ENCODE measurements around the gene RAD51B.
"Not testable (repeated sequence)": the region's sequence is repeated elsewhere in the genome, so short reads cannot be mapped to it uniquely, and the experiment has no call there.

The RAD51B gene

DNA sequence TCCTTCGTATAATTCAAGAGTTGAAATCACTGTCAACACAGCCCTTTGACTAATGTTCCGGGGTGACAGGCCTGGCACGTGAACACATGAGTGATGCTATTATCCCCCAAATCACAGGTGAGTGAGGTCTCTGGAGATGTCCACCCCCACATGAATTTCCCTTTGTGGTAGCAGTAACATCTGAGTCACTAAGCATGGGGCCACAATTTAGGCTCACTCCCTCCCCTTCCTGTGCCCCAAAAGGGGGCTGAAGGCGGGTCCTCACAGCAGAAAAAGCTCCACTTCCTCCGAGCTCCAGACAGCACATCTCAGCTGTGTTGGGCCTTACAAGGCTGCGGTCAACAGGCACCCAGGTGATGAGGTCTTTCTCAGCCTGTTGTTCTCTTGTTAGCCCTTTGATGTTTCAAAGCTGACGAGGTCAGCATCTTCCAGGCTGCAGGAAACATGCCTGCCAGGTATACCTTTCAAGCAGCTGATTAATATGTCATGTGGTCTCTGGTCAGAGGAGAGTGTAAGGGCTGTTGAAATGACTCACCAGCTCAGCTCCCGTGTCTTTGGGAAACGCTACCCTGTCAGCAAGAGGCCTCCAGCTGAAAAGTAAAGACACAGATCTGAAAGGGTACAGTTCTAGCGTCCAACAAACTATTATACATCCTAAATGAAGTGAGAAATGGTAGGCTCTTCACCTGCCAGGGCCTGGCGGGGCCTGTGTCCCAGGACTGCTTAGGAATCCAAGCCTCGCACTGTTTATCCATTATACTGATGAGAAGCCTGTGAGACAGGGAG is 866.0 kb downstream of the RAD51B start:
- DNase-seq (ENCODE audit: low read depth in 2 of 2), result peak; percentile 35 to 70

DNA sequence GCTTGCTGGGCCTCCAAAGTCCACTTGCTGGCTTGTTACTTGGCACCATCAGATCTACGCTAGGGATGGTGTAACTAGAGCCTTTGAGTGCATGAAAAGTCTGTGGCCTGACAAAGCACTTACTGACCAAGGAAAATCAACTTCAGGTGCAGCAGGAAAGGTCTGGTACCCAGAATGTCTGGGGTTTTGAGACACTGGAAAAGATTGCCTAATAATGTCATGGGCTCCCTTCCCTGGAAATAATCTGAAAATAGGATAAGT is 866.6 kb downstream of the RAD51B start:
- DNase-seq (ENCODE audit: low read depth in 2 of 2), result no peak

DNA sequence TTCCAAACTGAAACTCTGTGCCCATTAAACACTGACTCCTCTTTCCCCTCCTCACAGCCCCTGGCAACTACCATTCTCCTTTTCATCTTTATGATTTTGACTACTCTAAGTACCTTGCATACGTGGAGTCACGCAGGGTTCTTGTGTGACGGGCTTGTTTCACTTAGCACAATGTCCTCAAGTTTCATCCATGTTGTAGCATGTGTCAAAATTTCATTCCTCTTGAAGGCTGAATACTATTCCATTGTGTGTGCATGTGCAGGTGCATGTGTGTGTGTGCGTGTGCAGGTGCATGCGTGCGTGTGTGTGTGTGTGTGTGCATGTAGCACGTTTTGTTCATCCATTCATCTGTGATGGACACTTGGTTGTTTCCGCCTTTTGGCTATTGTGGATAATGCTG is 867.1 kb downstream of the RAD51B start:
- no peak for DNase-seq (ENCODE audit: low read depth in 2 of 2)

DNA sequence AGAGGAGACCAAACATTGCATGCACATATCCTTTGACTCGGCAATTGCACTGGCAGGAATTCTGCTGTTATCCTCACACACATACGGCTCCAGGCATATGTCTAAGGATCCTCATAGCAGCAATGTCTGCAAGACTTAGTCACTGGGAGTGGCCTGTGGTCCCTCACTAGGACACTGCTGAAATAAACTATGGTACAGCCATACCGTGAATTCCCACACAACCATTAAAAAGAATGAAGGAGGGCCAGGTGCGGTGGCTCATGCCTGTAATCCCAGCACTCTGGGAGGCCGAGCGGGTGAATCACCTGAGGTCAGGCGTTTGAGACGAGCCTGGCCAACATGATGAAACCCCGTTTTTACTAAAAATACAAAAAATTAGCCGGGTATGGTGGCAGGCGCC is 868.2 kb downstream of the RAD51B start:
- no peak for DNase-seq (ENCODE audit: low read depth in 2 of 2)

DNA sequence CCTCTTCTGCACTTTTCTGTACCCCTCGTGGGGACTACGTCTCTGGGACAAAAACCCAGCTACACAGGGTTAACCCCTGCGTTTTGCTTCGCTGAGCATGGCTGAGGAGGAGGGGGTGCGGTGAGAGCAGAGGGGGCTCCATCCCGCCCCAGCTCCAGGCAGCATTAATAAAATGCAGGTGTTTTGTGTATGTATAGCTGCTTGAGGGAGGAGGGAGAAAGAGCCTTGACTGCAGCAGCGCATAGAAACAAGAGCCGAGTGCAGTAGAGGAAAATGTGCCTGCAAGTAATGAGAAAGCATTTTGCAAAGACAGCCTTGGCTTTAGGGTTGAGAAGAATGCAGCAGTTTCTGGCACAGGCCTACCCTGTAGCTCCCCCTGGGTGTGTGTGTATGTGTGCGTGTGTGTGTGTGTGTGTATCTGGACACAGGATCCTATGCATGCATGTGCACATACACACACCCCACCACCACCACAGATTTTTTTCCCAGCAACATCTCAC is 869.3 kb downstream of the RAD51B start:
- no peak for DNase-seq (ENCODE audit: low read depth in 2 of 2)

DNA sequence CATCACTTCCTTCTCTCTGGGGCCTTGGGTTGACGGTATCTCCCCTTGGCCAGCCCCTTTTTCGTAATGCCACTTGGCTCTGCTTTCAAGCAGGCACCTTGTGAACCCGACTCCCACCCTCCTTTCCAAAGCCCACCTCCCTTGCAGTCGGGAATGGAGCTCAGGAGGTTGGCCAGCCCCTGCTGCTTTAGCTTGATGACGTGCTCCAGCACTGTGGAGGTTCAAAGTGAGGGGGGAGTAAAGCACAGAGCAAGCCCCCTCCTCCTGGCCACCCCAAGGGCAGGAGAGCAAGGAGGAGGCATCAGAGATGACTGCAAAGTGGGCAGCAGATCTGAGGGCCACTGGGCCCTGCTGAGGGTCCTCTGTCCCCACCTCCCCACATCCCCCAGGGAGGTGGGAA is 869.9 kb downstream of the RAD51B start:
- no peak for DNase-seq (ENCODE audit: low read depth in 2 of 2)

DNA sequence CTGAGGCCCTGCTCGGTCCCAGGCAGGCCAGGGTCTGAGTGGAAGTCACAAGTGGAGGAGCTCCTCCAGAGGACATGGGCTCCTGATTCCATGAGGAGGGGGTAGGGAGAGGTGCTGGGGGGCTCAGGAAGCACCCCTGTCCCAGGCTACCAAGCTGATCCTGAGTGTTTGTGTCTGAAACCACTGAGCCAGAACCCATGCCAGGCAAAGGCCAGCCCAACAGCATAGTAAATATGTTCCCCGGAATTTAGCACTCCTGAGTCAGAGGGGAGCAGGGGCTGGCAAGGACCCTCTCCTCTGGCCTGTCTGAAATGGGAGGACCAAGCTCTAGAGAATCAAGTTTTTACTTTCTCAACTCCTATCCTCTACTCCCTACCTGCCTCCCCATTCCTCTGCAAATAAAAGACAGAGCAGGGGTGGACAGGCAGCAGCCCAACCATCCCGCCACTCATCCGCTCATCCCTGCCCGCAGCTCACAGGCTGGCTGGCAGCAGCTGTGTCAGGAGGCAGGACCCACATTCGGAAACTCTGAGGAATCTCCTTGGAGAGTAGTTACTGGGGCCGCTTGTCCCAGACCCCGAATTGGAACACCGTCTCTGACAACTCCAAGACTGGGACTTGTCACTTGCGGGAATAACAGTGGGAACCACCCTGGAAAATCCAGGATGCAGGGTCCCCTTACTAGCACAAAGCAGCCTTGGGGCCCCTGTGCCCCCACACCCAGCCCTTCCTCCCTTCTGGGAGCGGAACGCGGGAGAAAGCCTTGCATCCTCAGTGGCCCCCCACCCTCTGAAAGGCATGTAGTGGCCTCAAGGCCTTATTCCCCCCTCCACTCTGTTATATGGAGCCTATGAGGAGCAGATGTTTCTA is 870.7 kb downstream of the RAD51B start:
- no peak for DNase-seq (ENCODE audit: low read depth in 2 of 2)

DNA sequence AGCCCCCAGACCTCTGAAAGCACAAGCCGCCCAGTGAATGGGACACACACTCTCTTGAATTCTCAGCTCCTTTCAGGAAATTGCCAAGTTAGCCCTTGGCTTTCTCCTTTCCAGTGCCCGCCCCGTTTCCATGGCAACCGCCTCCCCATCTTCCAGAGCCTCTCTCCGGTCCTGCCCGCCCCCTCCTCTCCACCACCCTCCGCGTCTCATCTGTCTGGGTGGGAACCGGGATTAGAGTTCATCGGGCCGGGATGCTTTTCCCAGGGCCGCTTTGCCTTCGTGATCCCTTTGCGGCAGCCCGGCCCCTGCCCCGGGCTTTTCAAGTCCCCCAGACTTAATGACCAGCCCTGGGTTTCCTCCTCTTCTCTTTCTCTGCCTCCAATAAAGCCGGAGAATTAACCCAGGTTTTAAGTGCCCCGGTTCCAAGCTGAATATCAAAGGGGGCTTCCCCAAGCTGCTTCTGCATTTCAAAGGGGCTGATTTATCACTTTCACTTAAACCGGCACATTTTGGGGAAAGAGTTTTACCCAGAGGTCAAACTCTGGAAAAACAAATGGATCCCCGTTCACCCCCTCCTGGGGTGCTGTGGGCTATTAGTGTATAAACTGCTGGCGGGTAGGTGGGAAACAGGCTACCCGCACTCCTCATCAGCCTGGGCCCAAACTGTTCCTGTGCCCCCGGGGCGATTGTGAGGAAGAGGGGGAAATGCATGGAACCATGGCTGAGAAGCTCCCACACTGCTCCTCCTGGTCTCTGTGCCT is 871.6 kb downstream of the RAD51B start:
- no peak for DNase-seq (ENCODE audit: low read depth in 2 of 2)

DNA sequence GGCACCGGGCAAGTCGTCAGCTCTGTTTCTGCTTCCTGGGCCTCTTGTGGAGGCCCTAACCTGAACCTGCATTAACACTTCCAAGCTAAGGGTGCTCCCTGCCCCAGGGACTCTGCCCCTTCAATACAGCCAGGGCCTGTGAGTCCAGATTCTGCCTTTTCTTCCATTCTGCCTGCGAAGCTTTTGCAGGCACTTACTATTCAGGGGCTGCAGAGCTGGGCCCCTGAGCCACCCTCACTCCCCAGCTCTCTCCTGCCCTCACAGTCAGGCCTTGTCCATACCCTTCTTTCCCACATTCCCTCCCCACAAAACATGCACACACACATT is 872.2 kb downstream of the RAD51B start:
- DNase-seq (ENCODE audit: low read depth in 2 of 2), result no peak

DNA sequence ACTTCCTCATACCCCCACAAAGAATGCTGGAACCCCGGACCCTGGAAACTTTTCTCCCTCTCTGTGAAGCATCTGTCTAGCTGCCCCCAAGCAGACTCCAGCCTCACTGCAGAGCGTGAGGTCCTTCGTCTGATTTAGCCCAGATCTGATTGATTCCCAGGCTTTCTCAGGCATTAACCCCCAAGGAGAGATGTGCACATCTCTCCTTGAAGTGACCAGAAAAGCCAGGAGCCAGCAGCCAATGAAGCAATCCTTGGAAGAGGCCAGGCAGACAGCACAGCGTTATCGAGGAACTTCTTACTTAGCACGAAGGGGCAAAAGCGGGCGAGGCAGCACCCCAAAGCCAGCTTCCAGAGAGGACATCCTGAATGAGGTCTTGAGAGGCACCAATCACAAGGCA is 872.6 kb downstream of the RAD51B start:
- no peak for DNase-seq (ENCODE audit: low read depth in 2 of 2)

DNA sequence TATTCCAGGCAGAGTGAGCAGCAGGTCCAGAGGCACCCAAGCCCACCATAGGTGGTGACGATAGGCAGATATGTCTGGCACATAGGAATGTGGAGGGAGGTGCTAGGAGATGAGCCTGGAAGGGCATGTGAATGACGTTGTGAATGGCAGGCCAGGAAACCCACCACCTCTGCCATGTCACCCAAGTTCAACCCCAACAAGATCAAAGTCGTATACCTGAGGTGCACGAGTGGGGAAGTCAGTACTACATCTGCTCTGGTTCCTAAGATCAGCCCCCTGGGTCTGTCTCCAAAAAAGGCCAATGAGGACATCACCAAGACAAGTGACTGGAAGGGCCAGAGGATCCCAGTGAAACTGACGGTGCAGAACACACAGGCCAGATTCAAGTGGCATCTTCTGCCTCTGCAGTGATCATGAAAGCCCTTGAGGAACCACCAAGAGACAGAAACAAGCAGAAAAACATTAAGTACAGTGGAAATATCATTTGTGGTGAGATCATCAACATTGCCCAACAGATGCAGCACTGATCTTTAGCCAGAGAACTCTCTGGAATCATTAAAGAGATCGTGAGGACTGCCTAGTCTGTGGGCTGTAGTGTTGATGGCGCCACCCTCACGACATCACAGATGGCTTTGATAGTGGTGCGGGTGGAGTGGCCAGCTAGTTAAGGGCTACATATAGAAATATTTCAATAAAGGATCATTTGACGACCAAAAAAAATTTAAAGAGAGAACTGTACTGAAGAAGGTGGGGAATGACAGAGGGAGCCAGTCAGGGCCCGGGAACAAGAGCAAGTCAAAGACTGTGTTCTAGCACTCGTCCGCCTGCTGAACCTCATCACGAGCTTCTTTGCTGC is 873.6 kb downstream of the RAD51B start:
- no peak for DNase-seq (ENCODE audit: low read depth in 2 of 2)

DNA sequence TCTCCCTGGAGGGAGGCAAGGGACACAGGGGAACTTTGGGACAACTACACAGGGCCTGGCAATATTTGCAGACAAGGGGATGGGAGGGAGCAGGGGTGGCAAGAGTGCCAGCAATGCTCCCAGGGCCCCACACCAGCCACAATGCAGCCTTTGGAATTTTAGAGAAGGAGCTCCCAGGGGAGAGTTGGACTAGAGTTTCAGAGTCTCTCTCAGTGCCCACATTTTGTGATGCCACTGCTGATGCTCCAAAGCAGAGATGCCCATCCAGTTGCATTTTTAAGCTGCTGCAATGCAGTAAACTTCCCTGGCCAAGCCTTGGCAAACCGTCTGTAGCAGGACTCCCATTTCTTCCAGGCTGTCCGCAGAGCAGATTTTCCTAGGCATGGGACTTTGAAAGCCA is 874.3 kb downstream of the RAD51B start:
- DNase-seq (ENCODE audit: low read depth in 2 of 2), result no peak

DNA sequence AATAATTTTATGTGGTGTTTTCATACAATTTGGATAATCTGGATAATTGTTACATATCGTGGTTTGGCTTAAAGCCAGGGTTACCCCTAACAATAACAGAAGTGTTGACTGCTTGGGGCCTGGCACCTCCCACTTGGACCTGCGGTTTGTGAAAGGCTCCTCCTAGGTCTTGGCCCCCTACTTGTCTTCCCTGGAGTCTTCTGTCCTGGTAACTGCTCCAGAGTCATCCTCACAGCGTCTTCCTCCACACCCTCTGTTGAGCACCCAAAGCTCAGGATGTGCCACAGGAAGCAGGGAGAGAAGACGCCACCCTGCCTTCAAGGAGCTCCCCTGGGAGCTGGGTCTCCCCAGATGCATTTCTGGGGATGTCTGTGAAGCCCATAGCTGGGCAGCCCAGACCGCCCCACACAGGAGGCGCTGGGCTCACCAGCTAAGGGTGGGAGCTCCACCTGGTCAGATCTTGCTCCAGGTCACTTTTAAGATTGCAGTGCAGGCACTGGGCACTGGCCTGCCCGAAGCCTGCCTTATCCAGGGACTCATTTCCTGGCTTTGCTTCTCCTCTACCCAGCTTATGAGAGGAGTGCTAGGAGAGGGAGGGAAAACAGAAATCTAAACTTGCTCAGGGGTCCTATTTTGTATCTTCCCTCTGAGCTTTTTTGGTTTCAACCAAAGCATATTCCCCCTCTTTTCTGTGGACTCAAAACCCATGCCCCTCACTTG is 875.1 kb downstream of the RAD51B start:
- DNase-seq (ENCODE audit: low read depth in 2 of 2), result no peak

DNA sequence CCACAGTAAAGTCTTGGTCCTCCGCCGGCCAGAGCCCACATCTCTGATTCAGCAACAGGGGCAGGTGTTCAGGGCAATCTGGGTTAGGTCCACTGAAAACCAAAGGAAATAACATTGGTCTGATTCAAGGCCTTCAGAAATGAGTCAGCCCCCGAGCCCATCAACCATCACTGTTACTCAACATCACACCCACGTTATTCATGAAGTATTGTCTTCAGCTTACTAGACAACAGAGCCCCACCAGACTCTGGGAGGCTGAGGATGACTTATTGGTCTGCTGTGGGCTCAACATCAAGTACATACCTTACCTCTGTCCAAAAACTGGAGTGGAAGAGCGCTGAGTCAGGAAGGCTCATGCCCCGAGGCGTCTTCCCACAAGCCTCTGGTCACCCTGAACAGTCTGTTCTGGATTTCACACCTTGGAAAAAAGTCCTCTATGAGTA is 875.8 kb downstream of the RAD51B start:
- DNase-seq (ENCODE audit: low read depth in 2 of 2), result no peak

DNA sequence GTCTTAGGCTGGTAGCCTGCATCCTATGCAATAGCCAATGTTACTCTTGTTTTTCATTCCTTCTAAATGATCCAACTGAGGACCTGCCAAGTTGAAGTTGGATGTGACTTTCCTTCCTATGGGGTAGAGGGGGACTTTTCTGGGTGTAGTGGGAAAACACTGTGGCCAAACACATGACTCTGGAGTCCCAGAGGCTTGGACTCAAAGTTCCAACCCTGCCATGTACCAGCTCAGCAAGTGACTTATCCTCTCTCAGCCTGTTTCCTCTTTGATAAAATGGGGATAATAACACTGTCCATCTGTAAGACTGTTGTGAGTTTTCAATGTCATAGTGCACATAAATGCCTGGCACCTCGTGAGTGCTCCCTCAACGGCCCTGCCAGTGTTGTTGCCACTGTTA is 876.3 kb downstream of the RAD51B start:
- DNase-seq (ENCODE audit: low read depth in 2 of 2), result no peak

DNA sequence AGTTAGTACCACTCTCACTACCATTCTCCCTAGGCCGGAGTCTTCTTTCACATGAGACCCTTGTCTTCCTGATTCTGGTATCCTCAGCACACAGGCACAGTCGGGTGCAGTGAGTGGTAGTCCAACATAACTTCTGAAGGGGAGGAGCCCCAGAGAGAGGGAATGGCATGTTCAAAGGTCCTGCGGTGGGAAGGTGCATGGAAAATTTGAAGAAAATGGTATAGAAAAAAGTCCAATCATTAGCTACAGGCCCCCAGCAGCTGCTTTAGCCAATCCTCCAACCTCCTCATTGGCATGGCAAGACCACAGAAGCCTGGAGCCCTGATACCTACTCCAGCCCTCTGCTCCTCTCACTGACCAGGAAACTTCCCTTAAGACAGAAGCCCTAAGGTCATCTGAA is 876.7 kb downstream of the RAD51B start:
- DNase-seq (ENCODE audit: low read depth in 2 of 2), result no peak

DNA sequence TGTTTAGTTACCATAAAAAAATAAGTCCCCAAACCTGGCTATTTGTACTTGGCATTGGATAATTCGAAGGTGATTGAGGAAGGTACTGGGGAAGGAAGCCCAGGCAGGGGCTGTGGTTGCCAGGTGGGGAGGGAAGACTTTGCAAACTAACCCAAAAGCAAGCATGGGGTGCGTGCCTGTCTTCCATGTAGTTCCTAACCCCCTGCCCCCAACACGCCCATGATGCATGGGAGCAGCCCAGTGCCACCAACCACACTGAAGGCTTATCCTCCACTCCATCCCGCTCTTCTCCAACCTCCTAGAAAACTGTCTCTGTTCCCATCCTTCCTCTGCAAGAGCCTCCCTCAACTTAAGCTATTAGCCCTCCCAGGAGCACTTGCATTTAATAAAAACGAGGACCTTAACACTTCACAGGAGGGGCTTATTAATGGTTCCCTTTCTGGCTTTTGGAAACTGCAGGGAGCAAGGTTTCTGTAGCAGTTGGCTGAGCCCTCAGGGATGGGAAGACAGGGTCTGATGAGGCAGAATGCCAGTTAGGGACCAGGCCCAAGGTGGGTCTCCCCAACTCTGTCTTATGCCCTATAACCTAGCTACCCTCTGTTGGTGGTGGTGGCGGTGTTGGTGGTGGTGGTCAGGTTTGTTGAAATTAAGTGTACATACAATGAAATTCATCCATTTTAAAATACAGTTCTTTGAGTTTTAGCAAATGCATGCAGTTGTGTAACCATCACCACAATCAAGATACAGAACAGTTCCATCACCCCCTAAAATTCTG is 877.3 kb downstream of the RAD51B start:
- no peak for DNase-seq (ENCODE audit: low read depth in 2 of 2)

DNA sequence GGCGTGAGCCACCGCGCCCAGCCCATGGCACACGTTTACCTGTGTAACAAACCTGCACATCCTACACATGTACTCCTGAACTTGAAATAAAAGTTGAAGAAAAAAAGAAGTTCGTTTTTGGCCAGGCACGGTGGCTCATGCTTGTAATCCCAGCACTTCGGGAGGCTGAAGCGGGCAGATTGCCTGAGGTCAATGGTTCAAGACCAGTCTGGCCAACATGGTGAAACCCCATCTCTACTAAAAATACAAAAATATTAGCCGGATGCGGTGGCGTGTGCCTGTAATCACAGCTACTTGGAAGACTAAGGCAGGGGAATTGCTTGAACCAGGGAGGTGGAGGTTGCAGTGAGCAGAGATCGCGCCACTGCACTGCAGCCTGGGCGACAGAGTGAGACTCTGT is 879.2 kb downstream of the RAD51B start:
- DNase-seq (ENCODE audit: low read depth in 2 of 2), result not testable (repeated sequence)

DNA sequence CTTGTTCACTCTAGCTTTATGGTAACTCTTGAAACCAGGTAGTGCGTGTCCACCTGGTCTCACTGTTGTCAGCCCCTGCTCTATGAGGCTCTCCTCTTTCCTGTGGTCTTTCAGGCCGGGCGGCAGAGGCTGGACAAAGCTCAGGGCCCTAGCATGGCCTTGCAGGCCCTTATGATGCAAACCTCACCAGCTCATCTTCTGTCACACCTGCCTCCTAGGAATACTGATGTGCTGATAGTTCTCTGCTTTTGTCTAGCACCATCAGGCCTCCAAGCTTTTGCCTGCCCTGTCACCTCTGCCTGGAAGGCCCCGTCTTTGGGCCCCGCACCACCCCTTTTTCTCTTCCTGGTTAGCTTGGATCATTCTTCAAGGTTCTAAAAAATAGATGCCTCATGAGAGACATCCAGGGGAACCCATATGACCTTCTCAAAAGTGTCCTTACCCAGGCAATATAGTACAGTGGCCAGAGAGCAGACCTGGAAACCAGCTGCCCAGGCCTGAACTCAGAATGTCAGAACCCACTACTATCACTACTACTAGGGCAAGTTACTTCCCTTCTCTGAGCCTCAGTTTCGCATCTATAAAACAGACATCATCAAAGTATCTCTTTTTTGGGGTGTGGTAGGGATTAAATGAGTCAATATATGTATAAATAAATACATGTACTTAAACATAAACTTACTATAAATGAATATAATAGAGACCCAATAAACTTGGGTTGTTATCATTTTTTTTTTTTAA is 881.6 kb downstream of the RAD51B start:
- DNase-seq (ENCODE audit: low read depth in 2 of 2), result no peak
